Breast epithelium (tissue), 4 donors: ENCODE results near the gene SIX3. TPM values are rescaled to one million over a fixed set of nuclear protein-coding genes. Genes with fewer than 3 reads are reported as not detected.
A peak's percentile ranks its signal among the peaks of the same experiment; 100 is the strongest.

Source experiments
- DNase-seq, 2 donors: peaks; one replicate each; pipeline ENCODE4 v3.0.0-alpha.2; 2019; ENCODE audit warnings: low spot score in 2 of 2
- H3K27ac ChIP-seq, 2 donors: fragments of 200-600 bp; sonication (generic) in 1 of 2; one replicate each; pipeline ENCODE4 v1.5.1; 2016 to 2019; ENCODE audit warnings: mild to moderate bottlenecking in 1 of 2
- H3K27me3 ChIP-seq, 2 donors: fragments of 200-600 bp; sonication (generic) in 1 of 2; one replicate each; pipeline versions ENCODE4 v1.5.1 to v1.6.0; 2017 to 2019; ENCODE audit warnings: control low read depth in 1 of 2, mild to moderate bottlenecking in 1 of 2
- H3K36me3 ChIP-seq: fragments of 200-600 bp; one replicate; pipeline ENCODE4 v1.5.1; 2019
- H3K4me1 ChIP-seq, 2 donors: fragments of 200-600 bp; sonication (generic); one replicate each; pipeline ENCODE4 v1.5.1; 2016 to 2019; ENCODE audit warnings: control low read depth in 1 of 2
- H3K4me3 ChIP-seq, 3 donors: fragments of 200-600 bp; sonication (generic); 1 replicate in 2 of 3; 2 replicates in 1 of 3; pipeline ENCODE4 v1.5.1; 2016 to 2019; ENCODE audit warnings: mild to moderate bottlenecking in 3 of 3, moderate library complexity in 2 of 3
- H3K9me3 ChIP-seq, 2 donors: fragments of 200-600 bp; sonication (generic) in 1 of 2; one replicate each; pipeline ENCODE4 v1.5.1; 2016 to 2019; ENCODE audit warnings: control low read depth in 1 of 2
- POLR2A ChIP-seq: fragments of 450-650 bp; IDR thresholded peaks from one replicate; pipeline ENCODE4 v1.6.1; 2016; ENCODE audit warnings: antibody characterized with exemption, mild to moderate bottlenecking, moderate library complexity
- POLR2AphosphoS5 ChIP-seq, 3 donors: sonication (generic); formaldehyde crosslinking; IDR thresholded peaks; one replicate each; pipeline ENCODE4 v1.6.1; 2017; ENCODE audit warnings: antibody characterized with exemption in 3 of 3
- intact Hi-C: fragments of 100-400 bp; cut with DNase I; formaldehyde crosslinking; loops from one replicate; pipeline ENCODE4 v1.15.1; 2023; ENCODE audit warnings: low total_unique reads
- total RNA-seq, 3 donors: library from RNA; depleted of rRNA; stranded (reverse); fragments of >200 nt; gene quantifications; one replicate each; pipeline ENCODE4 v1.1.0, GENCODE V29; 2016
- TF ChIP-seq, protein P1 (sequence below), 3 donors: fragments of 450-650 bp; IDR thresholded peaks; one replicate each; pipeline ENCODE4 v1.5.1; 2016 to 2017; ENCODE audit warnings: antibody characterized with exemption in 3 of 3, mild to moderate bottlenecking in 3 of 3, moderate library complexity in 3 of 3

Gene SIX3
- total RNA-seq, 3 donors from 2014 or later = not detected

- peak; percentile 27 to 71 for DNase-seq
These were observed 14.3 kb downstream of the SIX3 start for GRCh38 chr2:44955593-44956392.

DNA sequence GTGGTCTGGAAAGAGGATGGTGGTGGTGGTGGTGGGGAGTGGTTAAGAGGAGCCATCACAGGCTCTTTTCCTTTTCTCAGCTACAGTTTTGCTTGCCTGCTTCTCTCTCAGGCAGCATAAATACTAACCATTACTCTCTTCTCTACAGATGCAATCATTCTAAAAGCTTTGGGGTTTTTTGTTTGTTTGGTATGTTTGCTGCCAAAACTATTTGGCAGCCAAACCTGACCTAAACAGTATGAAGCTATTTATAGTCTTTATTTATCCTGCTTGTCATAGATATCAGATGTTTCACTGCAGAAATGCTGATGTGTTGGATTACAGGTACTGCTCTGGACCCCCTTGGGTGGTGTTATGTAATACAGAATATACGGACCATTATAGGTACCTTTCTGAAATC lies 15.3 kb downstream of the SIX3 start:
- Histone ChIP-seq H3K4me1 (peaks cover 3 to 7% of the 10 kb centered on the region in 2 donors), H3K27me3 (peaks cover 2 to 43% of the 10 kb centered on the region in 2 donors), H3K36me3 (no peaks in the 10 kb centered on the region), H3K27ac (no peak overlapping the region), H3K9me3 (no peaks in the 10 kb centered on the region), H3K4me3 (no peak overlapping the region)
- TF ChIP-seq, protein P1, sequence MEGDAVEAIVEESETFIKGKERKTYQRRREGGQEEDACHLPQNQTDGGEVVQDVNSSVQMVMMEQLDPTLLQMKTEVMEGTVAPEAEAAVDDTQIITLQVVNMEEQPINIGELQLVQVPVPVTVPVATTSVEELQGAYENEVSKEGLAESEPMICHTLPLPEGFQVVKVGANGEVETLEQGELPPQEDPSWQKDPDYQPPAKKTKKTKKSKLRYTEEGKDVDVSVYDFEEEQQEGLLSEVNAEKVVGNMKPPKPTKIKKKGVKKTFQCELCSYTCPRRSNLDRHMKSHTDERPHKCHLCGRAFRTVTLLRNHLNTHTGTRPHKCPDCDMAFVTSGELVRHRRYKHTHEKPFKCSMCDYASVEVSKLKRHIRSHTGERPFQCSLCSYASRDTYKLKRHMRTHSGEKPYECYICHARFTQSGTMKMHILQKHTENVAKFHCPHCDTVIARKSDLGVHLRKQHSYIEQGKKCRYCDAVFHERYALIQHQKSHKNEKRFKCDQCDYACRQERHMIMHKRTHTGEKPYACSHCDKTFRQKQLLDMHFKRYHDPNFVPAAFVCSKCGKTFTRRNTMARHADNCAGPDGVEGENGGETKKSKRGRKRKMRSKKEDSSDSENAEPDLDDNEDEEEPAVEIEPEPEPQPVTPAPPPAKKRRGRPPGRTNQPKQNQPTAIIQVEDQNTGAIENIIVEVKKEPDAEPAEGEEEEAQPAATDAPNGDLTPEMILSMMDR (IDR thresholded peaks at IDR 0.05) = no peak
- TF ChIP-seq POLR2A = no peak
- TF ChIP-seq POLR2AphosphoS5 (IDR thresholded peaks at IDR 0.05) = no peak
- no peak for DNase-seq
- intact Hi-C loops = no loop called here

More at GRCh38 chr2:44955593-44956392, 14.3 kb downstream of the SIX3 start:
- no peak for TF ChIP-seq POLR2AphosphoS5 (IDR thresholded peaks at IDR 0.05)
- TF ChIP-seq, protein P1 (IDR thresholded peaks at IDR 0.05) = peak; percentile 24 to 81 (median 78)
- no peak overlapping the region for H3K27ac ChIP-seq
- H3K4me1 ChIP-seq = peaks cover 3 to 7% of the 10 kb centered on the region in 2 donors
- no peaks in the 10 kb centered on the region for H3K36me3 ChIP-seq
- H3K9me3 ChIP-seq = no peaks in the 10 kb centered on the region
- peak overlapping the region in 2 of 3 donors; percentile 37 to 59 for H3K4me3 ChIP-seq
- H3K27me3 ChIP-seq = peaks cover 2 to 52% of the 10 kb centered on the region in 2 donors
- intact Hi-C loops = no loop called here

DNA sequence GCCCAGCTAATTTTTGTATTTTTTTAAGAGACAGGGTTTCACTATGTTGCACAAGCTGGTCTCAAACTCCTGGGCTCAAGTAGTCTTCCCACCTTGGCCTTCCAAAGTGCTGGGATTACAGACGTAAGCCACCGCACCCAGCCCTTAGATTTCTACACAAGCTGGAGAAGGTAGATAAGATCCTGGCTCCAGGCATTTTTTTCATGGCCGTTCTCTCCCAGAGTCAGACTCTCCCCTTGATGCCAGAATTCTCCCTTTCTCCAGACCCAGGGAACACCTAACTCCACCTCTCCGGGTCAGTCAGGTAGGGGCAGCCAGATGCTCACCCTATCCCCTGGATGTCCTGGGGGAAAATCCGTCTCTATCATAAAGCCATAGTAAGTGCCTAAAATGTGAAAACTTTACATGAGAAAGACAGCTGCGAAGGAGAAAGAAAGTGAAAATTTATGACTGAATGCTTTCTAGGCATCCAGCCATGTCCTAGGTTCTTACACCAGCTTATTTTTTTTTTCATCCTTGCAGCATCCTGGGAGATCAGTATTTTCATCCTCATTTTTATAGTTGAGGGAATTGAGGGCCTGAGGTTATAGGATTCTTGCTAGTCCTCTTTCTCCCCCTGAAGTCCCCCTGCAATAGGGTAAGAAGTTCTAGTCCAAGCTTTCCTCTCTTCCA lies 16.3 kb downstream of the SIX3 start:
- Histone ChIP-seq H3K4me1 (peaks cover 3 to 7% of the 10 kb centered on the region in 2 donors), H3K27ac (no peak overlapping the region), H3K9me3 (no peaks in the 10 kb centered on the region), H3K27me3 (peaks cover 2 to 33% of the 10 kb centered on the region in 2 donors), H3K36me3 (no peaks in the 10 kb centered on the region), H3K4me3 (no peak overlapping the region)
- no peak for TF ChIP-seq POLR2AphosphoS5 (IDR thresholded peaks at IDR 0.05)
- intact Hi-C loops = no loop called here
- DNase-seq = no peak

DNA sequence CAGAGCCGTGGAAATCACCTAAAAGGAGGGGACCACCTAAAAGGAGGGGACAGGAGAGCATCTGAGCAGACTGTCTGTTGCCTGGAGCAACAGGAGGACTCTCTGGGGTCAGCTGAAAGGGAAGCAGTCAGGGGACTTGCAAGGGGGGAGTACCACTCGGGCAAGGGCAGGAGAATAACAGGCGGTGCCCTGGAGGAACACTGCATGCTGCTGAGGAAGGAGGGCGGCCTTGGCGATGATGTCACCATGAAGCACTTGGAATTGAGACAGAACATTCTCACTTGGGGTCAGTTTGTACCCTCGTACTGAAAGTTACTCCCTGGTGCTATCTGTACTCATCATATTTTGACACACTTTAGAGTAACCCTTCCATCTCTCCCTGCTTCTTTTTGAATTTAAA lies 18.4 kb downstream of the SIX3 start:
- Histone ChIP-seq H3K4me3 (no peak overlapping the region), H3K36me3 (no peaks in the 10 kb centered on the region), H3K27ac (no peak overlapping the region), H3K4me1 (peaks cover 3 to 6% of the 10 kb centered on the region in 2 donors), H3K27me3 (peaks cover 0 to 12% of the 10 kb centered on the region in 2 donors), H3K9me3 (no peaks in the 10 kb centered on the region)
- DNase-seq = no peak
- intact Hi-C loops = no loop called here
- TF ChIP-seq POLR2A (no peak), POLR2AphosphoS5 (IDR thresholded peaks at IDR 0.05) (no peak)
- TF ChIP-seq, protein P1 (IDR thresholded peaks at IDR 0.05) = no peak

DNA sequence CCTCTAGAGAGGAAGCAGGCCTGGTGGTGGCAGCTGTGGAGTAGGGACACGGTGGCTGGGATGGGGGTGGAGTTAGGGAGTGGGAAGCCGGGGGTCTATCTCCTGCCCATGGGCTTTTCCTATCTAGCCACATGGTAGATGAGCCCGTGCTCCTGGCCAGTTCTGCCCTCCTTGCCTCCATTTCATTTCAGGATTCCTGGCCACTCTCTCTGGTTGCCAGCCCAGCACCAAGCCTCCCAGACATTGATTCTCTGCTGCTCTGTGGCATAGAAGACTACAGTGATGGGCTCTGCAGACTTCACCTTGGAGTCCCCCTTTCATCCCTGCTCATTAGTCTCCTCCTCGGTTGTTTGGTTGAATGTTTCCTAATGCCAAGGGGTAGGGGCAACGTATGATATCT lies 19.4 kb downstream of the SIX3 start:
- no peaks in the 10 kb centered on the region for H3K9me3 ChIP-seq
- TF ChIP-seq POLR2AphosphoS5 (IDR thresholded peaks at IDR 0.05) (no peak), POLR2A (no peak)
- TF ChIP-seq, protein P1 (IDR thresholded peaks at IDR 0.05) = no peak
- H3K27me3 ChIP-seq = peaks cover 0 to 5% of the 10 kb centered on the region in 2 donors
- intact Hi-C loops = no loop called here
- no peaks in the 10 kb centered on the region for H3K36me3 ChIP-seq
- H3K27ac ChIP-seq = no peak overlapping the region
- H3K4me1 ChIP-seq = no peaks in the 10 kb centered on the region
- DNase-seq = no peak
- H3K4me3 ChIP-seq = no peak overlapping the region
